SK-N-SH treated with all-trans-retinoic acid at 6 μM for 48 hours (cell line): Measurements from ENCODE around the gene MAPK8.

Experiments used
- ATAC-seq: fragments of 200-7000 bp; cut with Tn5 transposase; 3 replicates; pipeline ENCODE4 v1.9.1; 2020; ENCODE audit warnings: mild to moderate bottlenecking, moderate library complexity
- ARNTL ChIP-seq: fragments of 450-650 bp; formaldehyde crosslinking; IDR thresholded peaks from 2 replicates; pipeline ENCODE4 v1.5.0; 2020; ENCODE audit warnings: low read depth, mild to moderate bottlenecking, moderate library complexity, borderline replicate concordance
- BACH2 ChIP-seq: fragments of 250-450 bp; sonication (Bioruptor Pico); IDR thresholded peaks from 2 replicates; pipeline ENCODE4 v1.9.0; 2021; ENCODE audit warnings: mild to moderate bottlenecking, borderline replicate concordance
- CREB5 ChIP-seq: fragments of 250-450 bp; sonication (Bioruptor Pico); IDR thresholded peaks from 2 replicates; pipeline ENCODE4 v1.5.1; 2020; ENCODE audit warnings: low read depth, mild to moderate bottlenecking, moderate library complexity
- CSDC2 ChIP-seq: fragments of 250-450 bp; sonication (Bioruptor Pico); IDR thresholded peaks from 2 replicates; pipeline ENCODE4 v1.5.0; 2020; ENCODE audit warnings: mild to moderate bottlenecking, moderate library complexity
- CSRNP3 ChIP-seq: fragments of 250-450 bp; sonication (Bioruptor Pico); IDR thresholded peaks from 2 replicates; pipeline ENCODE4 v1.5.1; 2021; ENCODE audit warnings: mild to moderate bottlenecking, moderate library complexity
- ESRRG ChIP-seq: fragments of 250-450 bp; sonication (Bioruptor Pico); IDR thresholded peaks from 2 replicates; pipeline ENCODE4 v1.6.1; 2021; ENCODE audit warnings: mild to moderate bottlenecking
- GLIS3 ChIP-seq: fragments of 250-450 bp; sonication (Bioruptor Pico); IDR thresholded peaks from 2 replicates; pipeline ENCODE4 v1.5.0; 2020; ENCODE audit warnings: mild to moderate bottlenecking, moderate library complexity
- OSR1 ChIP-seq: fragments of 250-450 bp; sonication (Bioruptor Pico); IDR thresholded peaks from 2 replicates; pipeline ENCODE4 v1.8.0; 2022; ENCODE audit warnings: moderate library complexity, mild to moderate bottlenecking, inconsistent platforms
- PATZ1 ChIP-seq: fragments of 250-450 bp; sonication (Bioruptor Pico); IDR thresholded peaks from 2 replicates; pipeline ENCODE4 v1.8.0; 2020; ENCODE audit warnings: mild to moderate bottlenecking, moderate library complexity, borderline replicate concordance
- POU6F1 ChIP-seq: fragments of 250-450 bp; sonication (Bioruptor Pico); IDR thresholded peaks from 2 replicates; pipeline ENCODE4 v1.8.0; 2021; ENCODE audit warnings: low read depth, mild to moderate bottlenecking, moderate library complexity, borderline replicate concordance
- RARB ChIP-seq: fragments of 250-450 bp; sonication (Bioruptor Pico); IDR thresholded peaks from 2 replicates; pipeline ENCODE4 v1.8.0; 2021; ENCODE audit warnings: mild to moderate bottlenecking, moderate library complexity
- SNAI2 ChIP-seq: fragments of 250-450 bp; sonication (Bioruptor Pico); IDR thresholded peaks from 2 replicates; pipeline ENCODE4 v1.5.0; 2020; ENCODE audit warnings: mild to moderate bottlenecking, moderate library complexity
- TCF4 ChIP-seq: fragments of 250-450 bp; sonication (Bioruptor Pico); IDR thresholded peaks from 2 replicates; pipeline ENCODE4 v1.8.0; 2021; ENCODE audit warnings: mild to moderate bottlenecking, moderate library complexity, borderline replicate concordance
- TOX ChIP-seq: fragments of 250-450 bp; sonication (Bioruptor Pico); IDR thresholded peaks from 2 replicates; pipeline ENCODE4 v1.8.0; 2021; ENCODE audit warnings: mild to moderate bottlenecking, moderate library complexity, borderline replicate concordance
- TSHZ2 ChIP-seq: fragments of 250-450 bp; sonication (Bioruptor Pico); IDR thresholded peaks from 2 replicates; pipeline ENCODE4 v1.5.0; 2020; ENCODE audit warnings: mild to moderate bottlenecking, moderate library complexity
- ZNF8 ChIP-seq: fragments of 450-650 bp; formaldehyde crosslinking; IDR thresholded peaks from 2 replicates; pipeline ENCODE4 v1.5.0; 2020; ENCODE audit warnings: mild to moderate bottlenecking, moderate library complexity

Gene MAPK8

GRCh38 chr10:48447356-48448215 lies 141.1 kb downstream of the MAPK8 start:
- ATAC-seq = no peak
- TF ChIP-seq POU6F1 (CRISPR knock-in tag) = no peak
- TF ChIP-seq PATZ1 (CRISPR knock-in tag) = no peak
- TF ChIP-seq GLIS3 (CRISPR knock-in tag) = no peak
- TF ChIP-seq CSRNP3 (CRISPR knock-in tag) = no peak
- TF ChIP-seq ARNTL (CRISPR knock-in tag) = no peak

- ATAC-seq = peak; percentile 38
- no peak for TF ChIP-seq PATZ1 (CRISPR knock-in tag)
- no peak for TF ChIP-seq CREB5 (CRISPR knock-in tag)
- no peak for TF ChIP-seq CSDC2 (CRISPR knock-in tag)
- TF ChIP-seq POU6F1 (CRISPR knock-in tag) = no peak
- no peak for TF ChIP-seq RARB
- TF ChIP-seq TCF4 = no peak
- TF ChIP-seq SNAI2 (CRISPR knock-in tag) = no peak
- no peak for TF ChIP-seq OSR1 (CRISPR knock-in tag)
- TF ChIP-seq TSHZ2 (CRISPR knock-in tag) = no peak
- no peak for TF ChIP-seq GLIS3 (CRISPR knock-in tag)
- TF ChIP-seq BACH2 (CRISPR knock-in tag) = no peak
- no peak for TF ChIP-seq ARNTL (CRISPR knock-in tag)
- TF ChIP-seq ZNF8 = no peak
- no peak for TF ChIP-seq CSRNP3 (CRISPR knock-in tag)
- TF ChIP-seq ESRRG = no peak
- TF ChIP-seq TOX (CRISPR knock-in tag) = no peak
- TF ChIP-seq, all 23 proteins: peak for 0
These were observed 142.3 kb downstream of the MAPK8 start for GRCh38 chr10:48448796-48449195.
